ENCODE data around the gene DDX17. TPM values are rescaled to one million over a fixed set of nuclear protein-coding genes. Genes with fewer than 3 reads are reported as not detected.

DDX17 gene
- total and polyA plus RNA-seq, 8 donors = 384 to 895 (median 803) TPM

- H3K4me3 ChIP-seq = no peak overlapping the region
- intact Hi-C loops (cut with DNase I) = no loop called here
- H3K27me3 ChIP-seq = no peaks in the 10 kb centered on the region
- H3K27ac ChIP-seq = no peak overlapping the region
- TF ChIP-seq CTCF (IDR thresholded peaks at IDR 0.05) = no peak
- H3K36me3 ChIP-seq = no peaks in the 10 kb centered on the region
- ATAC-seq = no peak
- DNase-seq = no peak
- no peaks in the 10 kb centered on the region for H3K4me1 ChIP-seq
- H3K9me3 ChIP-seq = no peaks in the 10 kb centered on the region
These were observed 13.5 kb upstream of the DDX17 start for GRCh38 chr22:38519453-38520250.

GRCh38 chr22:38518620-38519019, 12.5 kb upstream of the DDX17 start:
- Histone ChIP-seq H3K9me3 (no peaks in the 10 kb centered on the region), H3K4me3 (no peak overlapping the region), H3K27me3 (no peaks in the 10 kb centered on the region), H3K4me1 (no peaks in the 10 kb centered on the region), H3K36me3 (no peaks in the 10 kb centered on the region), H3K27ac (no peak overlapping the region)
- intact Hi-C loops (cut with DNase I) = no loop called here
- ATAC-seq (no peak), DNase-seq (no peak)
- TF ChIP-seq CTCF (IDR thresholded peaks at IDR 0.05) = no peak

GRCh38 chr22:38513063-38513462, 7.0 kb upstream of the DDX17 start:
- TF ChIP-seq CTCF (IDR thresholded peaks at IDR 0.05) = no peak
- H3K4me1 ChIP-seq = no peaks in the 10 kb centered on the region
- H3K9me3 ChIP-seq = no peaks in the 10 kb centered on the region
- no peaks in the 10 kb centered on the region for H3K27me3 ChIP-seq
- no peak overlapping the region for H3K4me3 ChIP-seq
- no peaks in the 10 kb centered on the region for H3K36me3 ChIP-seq
- H3K27ac ChIP-seq = no peak overlapping the region
- DNase-seq (no peak), ATAC-seq (peak; percentile 19)
- intact Hi-C loops (cut with DNase I) = no loop called here

- ATAC-seq (no peak), DNase-seq (no peak)
- H3K9me3 ChIP-seq = no peaks in the 10 kb centered on the region
- H3K4me3 ChIP-seq = no peak overlapping the region
- H3K36me3 ChIP-seq = no peaks in the 10 kb centered on the region
- no peak overlapping the region for H3K27ac ChIP-seq
- intact Hi-C loops (cut with DNase I) = no loop called here
- H3K4me1 ChIP-seq = peaks cover 0 to 8% of the 10 kb centered on the region in 2 donors
- TF ChIP-seq CTCF (IDR thresholded peaks at IDR 0.05) = no peak
- no peaks in the 10 kb centered on the region for H3K27me3 ChIP-seq
These were observed 4.4 kb upstream of the DDX17 start for GRCh38 chr22:38510416-38510970.

GRCh38 chr22:38505541-38506117, 482 bp downstream of the DDX17 start:
- intact Hi-C loops (cut with DNase I) = no loop called here
- no peak for TF ChIP-seq CTCF (IDR thresholded peaks at IDR 0.05)
- ATAC-seq = peak; percentile 79

More at GRCh38 chr22:38505541-38506117, 482 bp downstream of the DDX17 start:
- Histone ChIP-seq H3K27me3 (no peaks in the 10 kb centered on the region), H3K4me3 (peak overlapping the region; percentile 73 to 78), H3K36me3 (peaks cover 0 to 33% of the 10 kb centered on the region in 2 donors), H3K27ac (peak overlapping the region; percentile 99 to 100), H3K4me1 (peaks cover 17 to 46% of the 10 kb centered on the region in 2 donors), H3K9me3 (no peaks in the 10 kb centered on the region)
- peak; percentile 73 to 91 (median 84) for DNase-seq

Data from left lung (tissue), 10 donors.